Breast epithelium (tissue), 3 donors: ENCODE measurements around the gene DDX10.

Experiments used
- POLR2A ChIP-seq: fragments of 450-650 bp; IDR thresholded peaks from one replicate; pipeline ENCODE4 v1.6.1; 2016; ENCODE audit warnings: antibody characterized with exemption, mild to moderate bottlenecking, moderate library complexity
- POLR2AphosphoS5 ChIP-seq, 3 donors: sonication (generic); formaldehyde crosslinking; IDR thresholded peaks; one replicate each; pipeline ENCODE4 v1.6.1; 2017; ENCODE audit warnings: antibody characterized with exemption in 3 of 3
- TF ChIP-seq, protein P1 (sequence below), 3 donors: fragments of 450-650 bp; IDR thresholded peaks; one replicate each; pipeline ENCODE4 v1.5.1; 2016 to 2017; ENCODE audit warnings: antibody characterized with exemption in 3 of 3, mild to moderate bottlenecking in 3 of 3, moderate library complexity in 3 of 3

DNA sequence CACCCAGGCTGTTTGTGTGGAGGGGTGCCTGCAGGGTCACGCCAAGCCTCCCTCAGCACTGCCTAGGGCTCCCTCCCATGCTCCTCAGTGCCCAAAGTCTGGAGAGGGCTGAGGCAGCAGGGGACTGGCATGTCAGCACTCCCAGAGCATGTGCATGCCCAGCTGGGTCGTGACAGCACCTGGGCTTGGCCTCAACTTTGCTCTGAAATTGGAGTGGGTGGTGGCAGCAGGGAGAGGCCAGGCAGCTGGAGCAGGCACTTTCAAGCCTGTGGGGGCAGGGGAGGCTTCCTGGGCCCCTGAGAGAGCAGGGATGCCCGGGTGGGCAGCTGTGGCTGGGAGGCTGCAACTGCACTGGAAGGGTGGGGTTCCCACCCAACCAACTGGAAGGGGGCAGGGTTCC, 35.6 kb upstream of the DDX10 start:
- TF ChIP-seq POLR2A (no peak), POLR2AphosphoS5 (IDR thresholded peaks at IDR 0.05) (no peak)
- TF ChIP-seq, protein P1, sequence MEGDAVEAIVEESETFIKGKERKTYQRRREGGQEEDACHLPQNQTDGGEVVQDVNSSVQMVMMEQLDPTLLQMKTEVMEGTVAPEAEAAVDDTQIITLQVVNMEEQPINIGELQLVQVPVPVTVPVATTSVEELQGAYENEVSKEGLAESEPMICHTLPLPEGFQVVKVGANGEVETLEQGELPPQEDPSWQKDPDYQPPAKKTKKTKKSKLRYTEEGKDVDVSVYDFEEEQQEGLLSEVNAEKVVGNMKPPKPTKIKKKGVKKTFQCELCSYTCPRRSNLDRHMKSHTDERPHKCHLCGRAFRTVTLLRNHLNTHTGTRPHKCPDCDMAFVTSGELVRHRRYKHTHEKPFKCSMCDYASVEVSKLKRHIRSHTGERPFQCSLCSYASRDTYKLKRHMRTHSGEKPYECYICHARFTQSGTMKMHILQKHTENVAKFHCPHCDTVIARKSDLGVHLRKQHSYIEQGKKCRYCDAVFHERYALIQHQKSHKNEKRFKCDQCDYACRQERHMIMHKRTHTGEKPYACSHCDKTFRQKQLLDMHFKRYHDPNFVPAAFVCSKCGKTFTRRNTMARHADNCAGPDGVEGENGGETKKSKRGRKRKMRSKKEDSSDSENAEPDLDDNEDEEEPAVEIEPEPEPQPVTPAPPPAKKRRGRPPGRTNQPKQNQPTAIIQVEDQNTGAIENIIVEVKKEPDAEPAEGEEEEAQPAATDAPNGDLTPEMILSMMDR (IDR thresholded peaks at IDR 0.05), result no peak
